Iris pigment epithelial cell (primary cell): ENCODE results near the gene ACOT11.

Experiments used
- DNase-seq: peaks from one replicate; pipeline ENCODE4 v3.0.0-alpha.2; 2011; ENCODE audit warnings: low read depth

ACOT11 gene

GRCh38 chr1:54585181-54586066 lies 37.4 kb downstream of the ACOT11 start:
- DNase-seq: no peak

- no peak for DNase-seq
Measured at GRCh38 chr1:54588377-54588776, 40.3 kb downstream of the ACOT11 start.

DNA sequence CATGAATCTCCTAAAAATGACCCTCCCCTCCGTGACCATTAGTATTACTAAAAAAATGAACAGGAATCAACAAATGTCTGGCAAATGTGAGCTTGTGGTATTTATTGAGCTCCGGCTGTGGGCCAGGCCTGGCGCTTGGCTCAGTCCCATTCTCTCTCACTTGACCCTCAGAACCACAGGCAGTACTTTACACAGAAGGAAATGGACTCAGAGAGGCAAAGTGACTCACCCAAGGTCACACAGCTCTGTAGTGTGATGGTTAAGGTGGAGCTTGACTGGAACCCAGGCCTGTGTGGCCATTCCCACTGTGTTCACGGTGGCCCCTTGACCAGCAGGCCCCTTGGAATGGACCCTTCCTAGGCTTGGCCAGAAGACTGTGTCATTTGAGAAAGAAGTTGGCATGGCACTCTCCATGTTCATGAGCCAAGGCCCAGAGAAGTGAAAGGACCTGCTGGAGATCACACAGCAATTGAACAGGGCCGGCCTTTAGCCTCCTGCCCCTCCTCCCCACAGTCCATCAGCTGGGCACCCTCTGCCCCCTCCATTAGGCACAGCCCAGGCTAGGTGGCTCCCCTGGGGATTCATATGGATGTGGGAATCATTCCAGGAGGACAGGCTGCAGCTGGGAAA lies 43.2 kb downstream of the ACOT11 start:
- peak; percentile 64 for DNase-seq

- DNase-seq: no peak
Measured at GRCh38 chr1:54593571-54594160, 45.6 kb downstream of the ACOT11 start.

DNA sequence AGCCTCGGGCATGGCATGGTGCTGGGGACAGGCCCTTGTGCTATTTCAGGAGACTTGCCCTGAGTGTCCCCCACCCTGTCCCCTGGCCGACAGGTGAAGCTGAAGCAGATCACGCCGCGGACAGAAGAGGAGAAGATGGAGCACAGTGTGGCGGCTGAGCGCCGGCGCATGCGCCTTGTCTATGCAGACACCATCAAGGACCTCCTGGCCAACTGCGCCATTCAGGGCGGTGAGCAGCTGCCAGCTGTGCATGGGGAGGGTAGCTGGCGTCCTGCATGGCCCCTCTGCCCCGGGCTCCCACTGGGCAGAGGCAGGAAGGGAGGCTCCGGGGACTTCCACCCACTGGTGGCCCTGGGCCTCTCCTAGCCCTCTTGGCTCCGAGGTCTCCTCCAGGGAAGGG lies 46.4 kb downstream of the ACOT11 start:
- no peak for DNase-seq

- no peak for DNase-seq
Measured at GRCh38 chr1:54595956-54596498, 48.0 kb downstream of the ACOT11 start.

DNA sequence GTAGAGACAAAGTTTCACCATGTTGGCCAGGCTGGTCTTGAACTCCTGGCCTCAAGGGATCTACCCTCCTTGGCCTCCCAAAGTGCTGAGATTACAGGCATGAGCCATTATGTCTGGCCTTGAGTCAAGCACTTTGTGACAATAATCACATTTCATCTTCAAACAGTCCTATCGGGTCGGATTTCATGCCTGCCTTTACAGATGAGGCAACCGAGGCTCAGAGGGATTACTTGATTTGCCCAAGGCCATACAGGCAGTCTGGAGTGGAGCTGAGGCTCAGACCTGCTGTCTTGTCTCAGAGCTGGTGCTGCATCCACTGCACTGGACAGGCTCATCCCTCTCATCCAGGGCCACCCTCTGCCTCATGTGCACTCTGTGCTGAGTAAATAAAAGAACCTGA lies 48.7 kb downstream of the ACOT11 start:
- DNase-seq: peak; percentile 44

DNA sequence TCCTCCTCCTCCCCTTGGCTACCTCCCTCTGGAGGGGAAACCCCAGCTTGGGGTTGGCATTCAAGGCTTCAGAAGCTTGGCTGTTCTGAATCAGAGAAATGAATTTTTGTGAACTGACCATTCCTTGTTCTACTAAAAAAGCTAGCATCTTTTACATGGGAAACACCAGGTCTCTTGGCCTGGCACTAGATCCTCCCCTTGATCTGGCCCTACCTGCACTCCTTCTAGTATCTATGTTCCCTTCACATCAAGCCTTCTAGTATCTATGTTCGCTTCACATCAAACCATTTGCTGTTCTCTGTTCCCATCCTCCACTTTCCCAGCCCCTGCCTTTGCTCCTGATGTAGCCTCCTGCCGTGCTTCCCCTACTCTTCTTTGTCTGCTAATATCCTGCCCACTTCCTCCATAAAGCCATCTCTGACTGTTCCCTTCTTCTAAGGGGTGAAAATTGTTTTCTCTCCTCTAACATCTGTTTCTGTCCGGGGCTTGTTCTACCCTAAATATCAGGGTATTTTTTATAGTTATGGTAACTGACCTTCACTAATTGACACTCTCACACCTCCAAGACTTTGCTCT lies 49.5 kb downstream of the ACOT11 start:
- DNase-seq: no peak

- no peak for DNase-seq
Measured at GRCh38 chr1:54599211-54599823, 51.3 kb downstream of the ACOT11 start.

DNA sequence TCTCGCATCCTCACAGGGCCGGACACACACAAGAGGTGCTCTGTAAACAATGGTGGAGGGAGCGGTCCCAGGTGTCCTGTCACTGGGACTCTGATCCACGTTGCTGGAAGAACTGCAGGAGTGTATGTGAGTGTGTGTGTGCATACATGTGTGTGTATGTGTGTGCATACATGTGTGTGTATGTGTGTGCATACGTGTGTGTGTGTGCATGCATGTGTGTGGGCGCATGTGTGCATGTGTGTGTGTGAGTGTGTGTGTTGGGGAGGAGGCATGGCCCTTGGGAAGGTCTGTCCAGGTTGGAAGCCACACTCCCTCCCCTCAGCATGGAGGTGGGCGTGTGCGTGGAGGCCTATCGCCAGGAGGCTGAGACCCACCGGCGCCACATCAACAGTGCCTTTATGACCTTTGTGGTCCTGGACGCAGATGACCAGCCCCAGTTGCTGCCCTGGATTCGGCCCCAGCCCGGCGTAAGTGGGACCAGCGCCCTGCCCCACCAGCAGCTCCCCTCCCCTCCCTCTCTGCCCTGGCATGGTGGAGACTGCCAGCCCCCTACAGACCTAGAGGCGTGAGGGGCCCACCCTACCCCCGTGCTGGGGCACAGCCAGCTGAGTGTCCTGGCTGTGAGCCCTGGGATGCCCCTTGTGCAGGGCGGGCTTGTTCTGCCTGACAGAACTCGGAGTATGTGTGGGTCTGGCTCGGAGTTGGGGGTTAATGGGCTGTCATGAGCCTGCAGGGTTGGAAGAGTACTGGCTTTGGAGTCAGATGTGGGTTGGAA lies 53.1 kb downstream of the ACOT11 start:
- DNase-seq: no peak

GRCh38 chr1:54601730-54602129 lies 53.7 kb downstream of the ACOT11 start:
- no peak for DNase-seq

GRCh38 chr1:54602554-54602953 lies 54.5 kb downstream of the ACOT11 start:
- DNase-seq: no peak

DNA sequence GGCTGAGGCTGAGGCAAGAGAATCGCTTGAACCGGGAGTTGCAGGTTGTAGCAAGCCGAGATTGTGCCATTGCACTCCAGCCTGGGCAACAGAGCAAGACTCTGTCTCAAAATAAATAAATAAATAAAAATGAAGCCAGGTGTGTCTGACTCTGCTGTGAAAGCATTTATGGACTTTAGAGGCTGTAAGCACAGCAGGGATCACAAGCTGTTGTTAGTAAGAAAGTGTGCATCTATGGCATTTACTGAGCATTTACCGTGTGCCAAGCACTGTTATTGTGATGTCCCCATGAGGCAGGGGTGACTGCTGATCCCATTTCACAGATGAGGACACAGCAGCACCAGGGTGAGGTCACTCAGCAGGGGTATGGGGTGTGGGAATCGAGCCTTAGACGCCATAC lies 55.2 kb downstream of the ACOT11 start:
- DNase-seq: no peak

DNA sequence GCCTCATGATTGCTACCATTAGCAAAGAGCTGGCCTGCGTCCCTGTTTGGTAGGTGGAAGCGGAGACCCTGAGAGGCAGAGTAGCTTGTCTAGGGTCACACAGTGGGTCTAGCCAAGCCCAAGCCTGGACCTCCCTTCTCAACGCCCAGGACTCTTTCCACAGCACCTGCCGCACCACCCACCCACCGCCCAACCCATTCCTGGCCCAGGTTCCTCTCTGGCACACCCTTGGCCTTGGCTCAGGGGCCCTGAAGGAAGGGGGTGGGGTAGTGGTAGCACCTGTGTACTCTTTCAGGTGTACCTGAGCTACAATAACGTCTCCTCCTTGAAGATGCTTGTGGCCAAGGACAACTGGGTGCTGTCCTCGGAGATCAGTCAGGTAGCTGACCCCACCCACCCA lies 56.0 kb downstream of the ACOT11 start:
- DNase-seq: no peak

GRCh38 chr1:54604572-54605370 lies 56.7 kb downstream of the ACOT11 start:
- DNase-seq: no peak

GRCh38 chr1:54606096-54606989 lies 58.3 kb downstream of the ACOT11 start:
- DNase-seq: no peak

GRCh38 chr1:54606990-54607325 lies 58.9 kb downstream of the ACOT11 start:
- no peak for DNase-seq

DNA sequence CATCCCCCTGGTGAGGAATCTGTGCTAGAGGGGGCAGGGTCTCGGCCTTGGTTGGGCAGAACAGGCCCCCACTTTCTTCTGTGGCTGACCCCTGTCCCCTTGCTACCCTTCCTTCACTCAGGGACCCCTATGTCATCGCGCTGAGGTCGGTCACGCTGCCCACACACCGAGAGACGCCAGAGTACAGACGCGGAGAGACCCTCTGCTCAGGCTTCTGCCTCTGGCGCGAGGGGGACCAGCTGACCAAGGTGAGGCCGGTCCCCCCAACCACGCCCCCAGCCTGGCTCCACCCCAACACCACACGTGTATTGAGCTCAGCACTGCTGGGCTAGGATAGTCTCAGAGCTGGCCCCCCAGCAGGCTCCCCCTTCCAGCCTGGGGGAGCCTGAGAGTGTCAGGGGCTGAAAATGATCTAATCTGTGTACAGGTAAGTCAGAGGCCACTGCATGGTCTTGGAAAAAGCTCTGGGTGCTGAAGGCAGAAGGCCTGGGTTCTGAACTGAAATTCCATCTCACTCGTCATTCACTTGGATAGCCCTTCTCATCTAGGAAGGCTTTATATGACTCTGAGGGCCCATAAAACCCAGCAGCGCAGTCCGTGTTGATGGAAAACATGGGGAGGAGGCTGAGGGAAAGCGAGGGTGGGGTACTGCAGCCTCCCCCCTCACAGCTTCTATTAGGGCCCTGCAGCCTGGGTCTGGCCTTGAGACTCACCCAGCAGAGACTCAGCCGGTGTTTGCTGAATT lies 60.0 kb downstream of the ACOT11 start:
- no peak for DNase-seq
